SK-N-MC (cell line): ENCODE measurements around the gene OGFR.

Experiments used
- DNase-seq: peaks from one replicate; pipeline ENCODE4 v3.0.0-alpha.2; 2011; ENCODE audit warnings: low read depth, low spot score
- H3K27ac ChIP-seq: fragments of 200-600 bp; sonication (generic); 2 replicates; pipeline ENCODE4 v1.5.1; 2016; ENCODE audit warnings: mixed run types
- H3K36me3 ChIP-seq: fragments of 200-600 bp; sonication (generic); 2 replicates; pipeline ENCODE4 v1.6.1; 2017; ENCODE audit warnings: antibody characterized with exemption, low read length, mixed read lengths; ENCODE audit not compliant: insufficient read depth
- H3K4me3 ChIP-seq: fragments of 200-600 bp; sonication (generic); 2 replicates; pipeline ENCODE4 v1.5.1; 2016
- H3K9ac ChIP-seq: fragments of 200-600 bp; sonication (generic); 2 replicates; pipeline ENCODE4 v1.8.0; 2017; ENCODE audit warnings: mixed run types, mixed read lengths; ENCODE audit not compliant: insufficient read length
- H3K9me3 ChIP-seq: fragments of 200-600 bp; sonication (generic); 2 replicates; pipeline ENCODE4 v1.6.1; 2017; ENCODE audit warnings: low read depth, mild to moderate bottlenecking, antibody characterized with exemption, low read length, moderate library complexity, mixed read lengths
- EZH2 ChIP-seq: fragments of 200-600 bp; sonication (generic); IDR thresholded peaks from one replicate; pipeline ENCODE4 v1.6.1; 2017; ENCODE audit warnings: antibody characterized with exemption
- FOXP2 ChIP-seq: optimal IDR thresholded peaks from 2 replicates; pipeline ENCODE3; 2011; ENCODE audit warnings: mild to moderate bottlenecking, moderate library complexity; ENCODE audit not compliant: insufficient read depth; ENCODE audit errors: extremely low read length, control extremely low read depth
- POLR2AphosphoS5 ChIP-seq: IDR thresholded peaks from 2 replicates; pipeline ENCODE4 v1.6.1; 2012; ENCODE audit warnings: mild to moderate bottlenecking, low read depth, low read length, borderline replicate concordance

Gene OGFR

GRCh38 chr20:62804627-62805154 lies at the start of gene OGFR:
OGFR (plus strand) TSS chr20:62804835; CDS start chr20:62804860, 25 bp downstream.
- Histone ChIP-seq H3K9ac (peak within 1 kb of the TSS; percentile 81), H3K27ac (no peak within 1 kb of the TSS), H3K9me3 (no peaks in the 10 kb centered on the region), H3K4me3 (peak within 1 kb of the TSS; percentile 91), H3K36me3 (peaks cover 21% of the 10 kb centered on the region)
- no peak for DNase-seq
- TF ChIP-seq EZH2 (no peak), FOXP2 (no peak), POLR2AphosphoS5 (peak; percentile 72; the same call in 1 of the 2 replicates)

- H3K4me3 ChIP-seq, result no peak overlapping the region
- no peak overlapping the region for H3K27ac ChIP-seq
- H3K9ac ChIP-seq, result no peak overlapping the region
- TF ChIP-seq EZH2 (no peak), POLR2AphosphoS5 (no peak), FOXP2 (no peak)
- no peaks in the 10 kb centered on the region for H3K36me3 ChIP-seq
- H3K9me3 ChIP-seq, result no peaks in the 10 kb centered on the region
- DNase-seq, result no peak
These were observed 49.7 kb upstream of the OGFR start for GRCh38 chr20:62754991-62755356.

GRCh38 chr20:62755817-62756724 lies 48.6 kb upstream of the OGFR start:
- H3K4me3 ChIP-seq, result no peak overlapping the region
- H3K9me3 ChIP-seq, result no peaks in the 10 kb centered on the region
- TF ChIP-seq POLR2AphosphoS5, result no peak
- no peak for TF ChIP-seq EZH2
- H3K36me3 ChIP-seq, result no peaks in the 10 kb centered on the region
- H3K27ac ChIP-seq, result no peak overlapping the region
- H3K9ac ChIP-seq, result no peak overlapping the region
- DNase-seq, result no peak

GRCh38 chr20:62758226-62758912 lies 46.3 kb upstream of the OGFR start:
- Histone ChIP-seq H3K27ac (no peak overlapping the region), H3K9ac (no peak overlapping the region), H3K4me3 (no peak overlapping the region), H3K36me3 (no peaks in the 10 kb centered on the region), H3K9me3 (no peaks in the 10 kb centered on the region)
- TF ChIP-seq EZH2 (no peak), POLR2AphosphoS5 (no peak), FOXP2 (no peak)
- DNase-seq, result no peak

- Histone ChIP-seq H3K27ac (no peak overlapping the region), H3K9me3 (no peaks in the 10 kb centered on the region), H3K9ac (no peak overlapping the region), H3K4me3 (no peak overlapping the region), H3K36me3 (no peaks in the 10 kb centered on the region)
- no peak for DNase-seq
- no peak for TF ChIP-seq POLR2AphosphoS5
- no peak for TF ChIP-seq FOXP2
- TF ChIP-seq EZH2, result no peak
These were observed 44.6 kb upstream of the OGFR start for GRCh38 chr20:62759981-62760431.

- no peak for TF ChIP-seq EZH2
- TF ChIP-seq FOXP2, result no peak
- no peak for TF ChIP-seq POLR2AphosphoS5
- H3K27ac ChIP-seq, result no peak overlapping the region
- no peak for DNase-seq
- H3K36me3 ChIP-seq, result no peaks in the 10 kb centered on the region
- H3K9ac ChIP-seq, result peak overlapping the region; percentile 45
- no peaks in the 10 kb centered on the region for H3K9me3 ChIP-seq
- no peak overlapping the region for H3K4me3 ChIP-seq
These were observed 44.2 kb upstream of the OGFR start for GRCh38 chr20:62760471-62760855.

GRCh38 chr20:62760856-62761758 lies 43.5 kb upstream of the OGFR start:
- H3K4me3 ChIP-seq, result no peak overlapping the region
- no peak for DNase-seq
- TF ChIP-seq POLR2AphosphoS5 (no peak), EZH2 (no peak), FOXP2 (no peak)
- H3K9me3 ChIP-seq, result no peaks in the 10 kb centered on the region
- H3K9ac ChIP-seq, result peak overlapping the region; percentile 45
- H3K36me3 ChIP-seq, result no peaks in the 10 kb centered on the region
- no peak overlapping the region for H3K27ac ChIP-seq

- Histone ChIP-seq H3K9ac (no peak overlapping the region), H3K27ac (no peak overlapping the region), H3K36me3 (no peaks in the 10 kb centered on the region), H3K9me3 (no peaks in the 10 kb centered on the region), H3K4me3 (no peak overlapping the region)
- TF ChIP-seq EZH2 (no peak), FOXP2 (no peak), POLR2AphosphoS5 (no peak)
- no peak for DNase-seq
These were observed 42.9 kb upstream of the OGFR start for GRCh38 chr20:62761759-62762131.
